Endodermal cell (in vitro differentiated cells): ENCODE results near the gene PHF2. TPM values are rescaled to one million over a fixed set of nuclear protein-coding genes. Genes with fewer than 3 reads are reported as not detected.

Experiments used
- DNase-seq: peaks from one replicate; pipeline ENCODE4 v3.0.0-alpha.2; 2017
- H3K27ac ChIP-seq: 2 replicates; pipeline ENCODE4 v1.5.1; 2013; ENCODE audit warnings: mild to moderate bottlenecking, low read depth, low read length, moderate library complexity
- H3K27me3 ChIP-seq: 2 replicates; pipeline ENCODE4 v1.6.1; 2013; ENCODE audit warnings: mild to moderate bottlenecking, low read length, moderate library complexity; ENCODE audit not compliant: insufficient read depth, control insufficient read depth, poor library complexity, severe bottlenecking
- H3K36me3 ChIP-seq: 2 replicates; pipeline ENCODE4 v1.7.0; 2013; ENCODE audit warnings: mild to moderate bottlenecking, low read length, moderate library complexity; ENCODE audit not compliant: control insufficient read depth, insufficient read depth
- H3K4me1 ChIP-seq: one replicate; pipeline ENCODE4 v1.7.0; 2013; ENCODE audit warnings: low read length; ENCODE audit not compliant: control insufficient read depth, insufficient read depth
- H3K4me3 ChIP-seq: 2 replicates; pipeline ENCODE4 v1.5.1; 2013; ENCODE audit warnings: mild to moderate bottlenecking, low read length, moderate library complexity
- H3K9ac ChIP-seq: 2 replicates; pipeline ENCODE4 v1.6.1; 2013; ENCODE audit warnings: mild to moderate bottlenecking, low read length, moderate library complexity; ENCODE audit not compliant: poor library complexity, severe bottlenecking; ENCODE audit errors: extremely low read depth
- H3K9me3 ChIP-seq: 2 replicates; pipeline ENCODE4 v1.6.1; 2013; ENCODE audit warnings: mild to moderate bottlenecking, low read length, moderate library complexity; ENCODE audit not compliant: control insufficient read depth
- H3K27ac Mint-ChIP-seq: 2 replicates; pipeline ENCODE4 v1.8.0; 2020; ENCODE audit warnings: mixed read lengths
- H3K27me3 Mint-ChIP-seq: 2 replicates; pipeline ENCODE4 v1.8.0; 2021; ENCODE audit warnings: mild to moderate bottlenecking, mixed read lengths; ENCODE audit not compliant: insufficient read depth
- H3K36me3 Mint-ChIP-seq: 2 replicates; pipeline ENCODE4 v1.8.0; 2020; ENCODE audit warnings: low read depth, mixed read lengths
- H3K4me1 Mint-ChIP-seq: 2 replicates; pipeline ENCODE4 v1.8.0; 2020; ENCODE audit warnings: mixed read lengths
- H3K4me3 Mint-ChIP-seq: 2 replicates; pipeline ENCODE4 v1.8.0; 2020; ENCODE audit warnings: mild to moderate bottlenecking, moderate library complexity, mixed read lengths
- H3K9me3 Mint-ChIP-seq: 2 replicates; pipeline ENCODE4 v1.8.0; 2020; ENCODE audit warnings: mild to moderate bottlenecking, mixed read lengths
- CTCF ChIP-seq: fragments of 200-600 bp; sonication (generic); conservative IDR thresholded peaks from 2 replicates; pipeline ENCODE4 v1.5.0; 2021; ENCODE audit warnings: antibody characterized with exemption, mild to moderate bottlenecking
- WGBS, 2 experiments: methylation state at CpG; one replicate each; pipeline versions ENCODE4 v1.1.5 to v1.1.7; 2013; ENCODE audit warnings: missing lambda C conversion rate in 2 of 2, mixed read lengths in 1 of 2; ENCODE audit not compliant: insufficient coverage in 1 of 2, insufficient read length in 1 of 2; 5-methylcytosine and 5-hydroxymethylcytosine counted together
- total RNA-seq, 2 donors: library from RNA; stranded (reverse); fragmentation: NEBNext Ultra II Directional in 1 of 2; extraction: Animal tissue kit (Norgen Biotek cat#: 25700) in 1 of 2; gene quantifications; 2 replicates in 1 of 2; 3 replicates in 1 of 2; pipeline ENCODE4 v1.2.1, GENCODE V29; 2021

The PHF2 gene
- total RNA-seq, 2 donors from 2014 or later: 17.1 to 20.2 TPM

- H3K4me3 Mint-ChIP-seq: no peak overlapping the region
- no peak for TF ChIP-seq CTCF
- 90 to 93% methylated on average over 3 to 5 of the region's 5 CpGs for WGBS, 2 experiments
- Histone ChIP-seq H3K9me3 (peaks cover 17% of the 10 kb centered on the region), H3K27ac (no peak overlapping the region), H3K27me3 (no peaks in the 10 kb centered on the region), H3K4me3 (no peak overlapping the region), H3K4me1 (no peaks in the 10 kb centered on the region), H3K9ac (no peak overlapping the region), H3K36me3 (peaks cover 27% of the 10 kb centered on the region)
- DNase-seq: no peak
- H3K4me1 Mint-ChIP-seq: peaks cover 7% of the 10 kb centered on the region
- peaks cover 5% of the 10 kb centered on the region for H3K27me3 Mint-ChIP-seq
- H3K9me3 Mint-ChIP-seq: peaks cover 15% of the 10 kb centered on the region
- no peak overlapping the region for H3K27ac Mint-ChIP-seq
- peaks cover 28% of the 10 kb centered on the region for H3K36me3 Mint-ChIP-seq
Measured at GRCh38 chr9:93568169-93568568, 8.2 kb upstream of the PHF2 start.

GRCh38 chr9:93569621-93570174 lies 6.7 kb upstream of the PHF2 start:
- no peak overlapping the region for H3K27ac Mint-ChIP-seq
- no peak overlapping the region for H3K4me3 Mint-ChIP-seq

GRCh38 chr9:93572221-93572620 lies 4.2 kb upstream of the PHF2 start:
- Mint-ChIP-seq H3K9me3 (peaks cover 15% of the 10 kb centered on the region), H3K4me3 (no peak overlapping the region), H3K4me1 (peaks cover 11% of the 10 kb centered on the region), H3K36me3 (peaks cover 12% of the 10 kb centered on the region), H3K27ac (no peak overlapping the region), H3K27me3 (peaks cover 10% of the 10 kb centered on the region)
- H3K9me3 ChIP-seq: peaks cover 17% of the 10 kb centered on the region
- H3K9ac ChIP-seq: no peak overlapping the region
- 80 to 97% methylated on average over 1 to 2 of the region's 2 CpGs for WGBS, 2 experiments
- no peaks in the 10 kb centered on the region for H3K4me1 ChIP-seq
- H3K27ac ChIP-seq: no peak overlapping the region
- DNase-seq: no peak
- H3K27me3 ChIP-seq: no peaks in the 10 kb centered on the region
- TF ChIP-seq CTCF: no peak
- H3K4me3 ChIP-seq: no peak overlapping the region
- H3K36me3 ChIP-seq: peaks cover 4% of the 10 kb centered on the region

More at GRCh38 chr9:93569621-93570174, 6.7 kb upstream of the PHF2 start:
- Histone ChIP-seq H3K9ac (no peak overlapping the region), H3K9me3 (peaks cover 17% of the 10 kb centered on the region), H3K36me3 (peaks cover 12% of the 10 kb centered on the region), H3K27ac (no peak overlapping the region), H3K4me1 (no peaks in the 10 kb centered on the region), H3K4me3 (no peak overlapping the region), H3K27me3 (no peaks in the 10 kb centered on the region)
- no peak for TF ChIP-seq CTCF
- Mint-ChIP-seq H3K9me3 (peaks cover 15% of the 10 kb centered on the region), H3K36me3 (peaks cover 16% of the 10 kb centered on the region), H3K27me3 (peaks cover 6% of the 10 kb centered on the region), H3K4me1 (peaks cover 9% of the 10 kb centered on the region)
- WGBS, 2 experiments: 90 to 95% methylated on average over 1 of the region's 1 CpG
- DNase-seq: no peak
